Activated naive CD8-positive, alpha-beta T cell treated with anti-CD3 and anti-CD28 coated beads, Interleukin-2, amount 50 U/mL, for 16 hours (primary cell): ENCODE measurements around the gene CHAD.
"Not testable (repeated sequence)": the region's sequence is repeated elsewhere in the genome, so short reads cannot be mapped to it uniquely, and the experiment has no call there.

ENCODE experiments used
- DNase-seq: peaks from one replicate; pipeline ENCODE4 v3.0.0-alpha.2; 2020; ENCODE audit warnings: low read depth, low spot score

CHAD gene

DNA sequence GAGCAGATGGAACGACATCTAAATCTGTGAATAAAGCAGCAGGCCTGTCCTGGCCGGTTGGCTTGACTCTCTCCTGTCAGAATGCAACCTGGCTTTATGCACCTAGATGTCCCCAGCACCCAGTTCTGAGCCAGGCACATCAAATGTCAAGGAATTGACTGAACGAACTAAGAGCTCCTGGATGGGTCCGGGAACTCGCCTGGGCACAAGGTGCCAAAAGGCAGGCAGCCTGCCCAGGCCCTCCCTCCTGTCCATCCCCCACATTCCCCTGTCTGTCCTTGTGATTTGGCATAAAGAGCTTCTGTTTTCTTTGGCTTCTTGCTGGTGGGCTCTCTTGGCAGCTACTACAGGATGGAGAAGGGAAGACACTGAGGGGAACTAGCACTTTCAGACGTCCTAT lies 5.8 kb upstream of the CHAD start:
- DNase-seq, result no peak

DNA sequence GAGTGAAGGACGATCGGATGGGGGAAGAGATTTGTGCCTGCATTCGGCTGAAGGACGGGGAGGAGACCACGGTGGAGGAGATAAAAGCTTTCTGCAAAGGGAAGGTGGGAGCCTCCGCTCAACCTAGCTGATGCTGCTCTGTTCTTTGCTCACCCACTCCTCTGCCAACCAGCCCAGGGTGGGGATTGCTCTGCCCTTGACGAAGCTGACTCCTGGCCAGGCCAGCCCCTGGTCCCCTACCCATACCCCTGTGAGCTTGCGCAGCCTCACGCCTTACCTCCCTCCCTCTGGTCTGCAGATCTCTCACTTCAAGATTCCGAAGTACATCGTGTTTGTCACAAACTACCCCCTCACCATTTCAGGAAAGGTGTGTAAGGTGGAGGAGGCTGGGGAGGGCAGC lies 5.2 kb upstream of the CHAD start:
- no peak for DNase-seq

DNA sequence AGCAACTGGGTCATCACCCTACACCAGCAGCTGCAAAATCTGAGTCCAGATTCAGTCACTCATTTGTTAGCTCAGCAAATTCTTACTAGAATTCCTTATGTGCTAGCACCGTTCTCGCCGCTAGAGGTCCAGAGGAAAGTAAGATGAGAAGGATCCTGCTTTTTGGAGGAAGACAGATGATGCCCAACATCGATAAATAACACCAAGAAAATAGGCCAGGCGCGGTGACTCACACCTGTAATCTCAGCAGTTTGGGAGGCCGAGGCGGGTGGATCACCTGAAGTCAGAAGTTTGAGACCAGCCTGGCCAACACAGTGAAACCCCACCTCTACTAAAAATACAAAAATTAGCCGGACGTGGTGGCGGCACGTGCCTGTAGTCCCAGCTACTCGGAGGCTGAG lies 4.1 kb upstream of the CHAD start:
- not testable (repeated sequence) for DNase-seq

DNA sequence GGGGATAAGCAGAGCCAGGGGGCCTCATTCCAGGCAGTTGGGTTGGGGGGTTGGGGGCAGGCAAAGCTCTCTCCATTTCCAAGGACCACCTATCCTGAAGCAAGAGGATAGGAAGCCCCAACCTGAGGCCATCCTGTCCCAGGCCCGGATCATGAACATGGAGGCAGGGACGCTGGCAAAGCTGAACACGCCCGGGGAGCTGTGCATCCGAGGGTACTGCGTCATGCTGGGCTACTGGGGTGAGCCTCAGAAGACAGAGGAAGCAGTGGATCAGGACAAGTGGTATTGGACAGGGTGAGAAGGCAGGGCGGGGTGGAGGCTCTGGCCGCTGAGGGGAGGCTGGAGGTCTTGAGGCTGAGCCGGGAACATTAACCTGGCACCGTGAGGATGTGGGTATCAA lies 3.6 kb upstream of the CHAD start:
- DNase-seq, result no peak

DNA sequence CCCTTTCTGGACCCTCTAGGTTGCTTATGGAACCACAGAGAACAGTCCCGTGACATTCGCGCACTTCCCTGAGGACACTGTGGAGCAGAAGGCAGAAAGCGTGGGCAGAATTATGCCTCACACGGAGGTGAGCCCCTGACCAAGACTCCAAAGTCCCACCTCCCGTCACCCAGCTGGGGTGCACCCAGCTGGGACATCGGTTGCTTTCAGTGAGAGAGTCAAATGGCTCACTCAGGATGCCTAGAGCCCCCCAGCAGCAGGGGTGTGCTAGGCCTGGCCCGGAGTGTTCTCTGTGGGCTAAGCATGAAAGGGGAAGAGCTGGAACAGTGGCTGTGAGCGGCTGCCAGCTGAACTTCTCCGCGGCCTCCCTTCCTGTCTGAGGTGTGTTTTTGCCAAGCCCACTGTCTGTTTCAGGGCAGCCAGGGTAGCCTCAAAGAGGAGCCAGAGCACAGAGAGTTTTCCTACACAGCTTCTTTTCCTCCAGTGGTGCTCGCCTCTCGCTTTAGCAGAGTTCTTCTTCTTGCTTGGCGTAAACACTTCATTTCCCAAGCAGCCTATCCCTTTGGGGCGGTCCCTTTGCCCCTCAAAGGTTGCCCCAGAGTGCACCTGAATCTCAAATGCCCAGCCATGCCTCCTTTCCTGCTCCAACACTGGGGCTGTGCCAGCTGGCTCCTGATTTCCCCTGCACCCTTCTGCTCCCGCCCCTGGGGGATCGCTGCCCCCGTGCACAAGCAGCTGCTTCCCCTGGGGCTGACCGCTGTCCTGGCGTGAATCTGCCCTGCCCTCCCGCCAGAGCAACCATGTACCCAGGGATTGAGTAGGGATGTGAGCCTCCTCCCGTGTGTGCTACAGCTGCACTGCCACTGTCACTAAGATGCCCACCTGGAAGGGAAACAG lies 2.6 kb upstream of the CHAD start:
- no peak for DNase-seq

DNA sequence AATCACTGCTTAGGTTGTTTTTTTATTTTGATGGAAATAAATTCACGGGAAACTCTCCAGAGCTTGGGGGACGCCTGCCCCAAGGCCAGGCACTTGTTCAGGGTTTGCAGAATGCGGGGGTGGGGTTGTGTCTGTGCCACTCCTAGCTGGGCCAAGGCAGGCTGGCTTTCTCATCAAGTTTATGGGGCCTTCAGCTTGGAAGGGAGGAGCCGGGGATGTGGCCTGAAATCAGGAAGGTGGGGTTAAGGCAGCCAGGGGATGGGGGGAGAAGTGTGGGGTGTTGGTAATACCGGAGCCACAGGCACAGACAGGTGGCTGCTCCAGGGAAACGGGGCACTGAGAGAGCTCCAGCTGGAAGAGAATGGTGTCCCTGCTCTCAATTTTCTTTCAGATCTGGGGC lies 1.7 kb upstream of the CHAD start:
- no peak for DNase-seq

DNA sequence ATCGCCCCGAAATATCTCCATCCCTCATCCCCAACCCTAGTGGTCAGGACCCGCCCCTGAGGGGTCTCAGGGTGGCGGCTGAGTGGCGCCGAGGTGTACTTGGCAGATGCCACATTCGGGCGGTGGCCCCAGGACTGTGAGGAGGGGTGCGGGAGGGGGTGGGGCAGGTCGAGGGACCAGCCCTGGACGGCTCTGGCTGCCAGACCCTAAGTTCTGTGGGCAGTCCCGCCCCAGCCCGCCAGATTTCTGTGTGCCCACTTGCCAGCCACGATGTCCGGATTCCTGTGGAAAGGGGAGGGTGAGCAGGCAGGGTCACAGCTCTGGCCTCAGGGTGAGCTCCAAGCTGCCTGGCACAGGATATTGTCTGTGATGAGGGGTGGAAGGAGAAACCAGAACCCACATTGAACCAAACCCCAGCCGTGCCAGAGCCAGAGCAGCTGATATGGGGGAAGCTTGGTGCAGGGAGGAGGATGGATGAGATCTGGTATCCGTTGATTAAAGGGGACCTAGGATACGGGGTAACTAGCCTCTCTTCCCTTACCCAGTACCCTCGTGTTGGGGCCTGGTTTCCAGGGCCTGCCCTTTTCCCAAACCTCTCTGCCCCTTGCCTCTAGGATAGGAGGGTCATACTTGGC lies 1.1 kb upstream of the CHAD start:
- DNase-seq, result no peak

DNA sequence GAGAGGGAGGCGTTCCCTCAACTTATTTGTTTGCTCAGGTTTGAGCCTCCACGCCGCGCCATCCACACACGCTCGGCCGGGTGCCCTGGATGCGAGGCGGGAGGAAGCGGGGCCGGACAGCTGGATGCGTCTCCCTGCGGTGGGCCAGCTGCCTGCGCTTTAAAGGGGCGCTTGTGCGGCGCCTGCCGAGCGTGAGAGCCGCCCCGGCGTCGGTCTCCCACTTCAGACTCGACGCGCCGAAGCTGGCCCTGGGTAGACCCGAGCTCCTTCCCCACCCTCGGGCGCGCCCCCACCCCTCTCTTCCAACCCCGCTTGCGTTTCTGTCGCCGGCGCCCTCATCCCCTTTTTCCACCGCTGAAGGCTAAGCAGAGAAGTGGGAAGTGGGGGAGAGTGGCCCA lies 527 bp upstream of the CHAD start:
- no peak for DNase-seq

DNA sequence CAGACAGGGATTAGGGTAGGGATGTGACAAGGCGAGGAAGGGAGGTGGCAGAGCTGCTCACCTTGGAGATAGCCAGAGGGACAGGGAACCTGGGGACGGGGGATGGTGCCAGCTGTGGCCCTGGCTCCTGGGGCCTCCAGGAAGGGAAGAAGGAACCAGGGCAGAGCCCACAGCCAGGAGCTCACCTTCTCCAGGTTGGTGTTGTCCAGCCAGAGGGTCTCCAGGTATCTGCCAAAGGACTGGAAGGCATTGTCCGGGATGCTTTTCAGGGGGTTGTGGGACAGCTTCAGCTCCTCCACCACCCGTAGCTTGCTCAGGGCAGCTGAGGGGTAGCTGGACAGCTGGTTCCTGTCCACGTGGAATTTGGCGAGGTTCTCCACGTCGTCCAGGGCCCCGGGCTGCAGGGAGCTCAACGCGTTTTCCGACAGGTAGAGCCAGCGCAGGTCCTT lies 801 bp downstream of the CHAD start:
- DNase-seq, result no peak

DNA sequence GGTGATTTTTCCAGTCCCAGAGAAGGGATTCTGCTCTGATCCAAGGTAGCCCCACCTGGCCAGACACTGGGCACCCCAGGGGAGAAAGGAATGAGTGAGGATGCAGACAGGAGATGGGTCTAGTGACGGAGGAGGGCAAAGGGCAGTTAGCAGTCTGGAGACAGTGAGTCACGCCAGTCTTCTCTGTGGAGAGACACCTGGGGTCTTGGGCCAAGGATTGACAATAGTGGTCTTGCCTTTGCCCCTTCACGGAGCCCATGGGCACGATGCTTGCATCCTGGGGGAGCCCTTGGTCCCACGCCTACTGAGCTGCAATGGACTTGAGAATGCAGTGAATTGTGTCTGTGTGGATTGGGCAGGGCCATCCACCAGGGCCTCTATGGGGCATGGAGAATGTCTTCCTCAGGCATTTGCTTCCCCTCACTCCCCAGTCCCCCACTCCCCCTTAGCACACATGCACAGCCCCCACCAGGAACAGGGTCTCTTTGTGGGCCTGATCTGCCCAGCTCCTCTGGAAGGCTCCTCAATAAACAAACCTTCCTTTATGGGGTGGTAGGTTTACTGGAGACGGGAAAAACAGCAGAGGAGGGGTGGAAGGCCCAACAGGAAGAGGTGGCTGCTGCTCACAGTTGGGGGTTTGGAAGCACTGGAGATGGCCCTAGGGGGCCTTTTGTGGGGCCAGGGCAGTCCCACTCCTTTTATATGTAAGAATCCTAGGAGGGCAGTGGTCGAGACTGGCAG lies 1.4 kb downstream of the CHAD start:
- no peak for DNase-seq

DNA sequence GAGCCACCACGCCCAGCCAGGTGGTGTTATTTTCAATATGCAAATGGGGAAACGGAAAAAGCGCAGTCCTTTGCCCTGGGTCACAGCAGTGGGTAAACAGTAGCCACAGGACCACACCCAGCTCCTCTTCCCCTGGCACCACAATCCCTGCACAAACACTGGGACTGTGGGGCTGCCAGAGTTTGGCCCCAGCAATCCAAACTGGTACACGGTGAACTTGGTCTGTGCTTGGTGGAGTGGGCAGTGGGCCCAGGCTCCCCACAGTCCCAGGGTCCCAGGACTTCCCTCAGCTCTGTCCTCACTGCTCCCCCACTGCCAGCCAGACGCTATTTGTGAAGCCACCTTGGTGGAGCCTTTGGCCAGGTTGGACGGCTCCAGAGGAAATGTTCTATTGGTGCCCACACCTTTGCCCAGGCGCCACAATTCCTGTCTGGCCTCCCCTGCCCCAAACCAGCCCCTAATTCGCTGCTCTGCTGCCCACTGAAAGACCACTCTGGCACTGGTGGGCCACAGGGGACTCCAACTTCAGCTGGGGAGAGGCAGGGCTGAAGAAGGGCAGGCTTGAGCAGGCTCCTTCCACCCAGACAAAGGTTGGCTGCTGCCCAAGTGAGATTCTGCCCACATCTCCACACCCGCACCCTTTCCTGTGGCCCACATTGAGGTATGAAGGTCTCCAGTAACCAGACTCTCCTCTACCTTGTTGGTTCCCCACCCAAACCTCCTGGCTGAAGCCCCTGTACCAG lies 2.1 kb downstream of the CHAD start:
- no peak for DNase-seq

DNA sequence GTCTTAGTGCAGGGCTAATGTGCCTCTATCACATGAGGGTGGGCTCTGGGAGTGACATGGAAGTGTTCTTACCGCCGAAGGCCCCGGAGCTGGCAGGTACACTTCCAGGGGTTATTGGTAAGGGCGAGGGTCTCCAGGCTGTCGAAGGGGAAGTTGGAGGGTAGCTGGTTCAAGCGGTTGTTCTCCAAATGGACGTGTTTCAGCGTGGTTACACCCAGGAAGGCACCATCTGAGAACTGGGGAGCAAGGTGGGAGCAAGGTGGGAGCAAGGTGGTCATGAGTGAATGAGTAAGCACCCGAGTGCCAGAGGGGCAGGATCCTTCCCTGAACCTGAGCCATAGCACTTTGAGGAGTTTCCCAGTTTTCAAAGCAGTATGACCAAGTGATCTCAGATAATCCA lies 3.0 kb downstream of the CHAD start:
- no peak for DNase-seq

DNA sequence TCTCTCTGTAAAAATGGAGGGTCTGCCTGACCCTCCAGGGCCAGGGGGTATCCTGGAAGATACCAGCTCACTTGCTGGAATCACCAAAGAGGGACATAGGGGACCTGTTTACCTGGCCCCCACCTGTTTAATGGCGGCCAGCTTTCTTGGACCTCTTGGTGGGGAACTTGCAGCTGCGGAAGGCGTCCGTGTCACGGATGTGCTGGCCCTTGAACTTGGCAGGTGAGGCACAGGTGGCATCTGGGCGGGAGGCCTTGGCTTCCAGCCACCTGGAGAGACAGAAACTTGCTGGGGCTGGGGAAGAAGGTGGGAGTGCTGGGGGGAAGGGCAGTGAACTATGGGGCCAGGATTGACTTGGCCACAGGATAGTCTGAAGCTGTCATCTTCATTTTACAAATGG lies 3.5 kb downstream of the CHAD start:
- no peak for DNase-seq

DNA sequence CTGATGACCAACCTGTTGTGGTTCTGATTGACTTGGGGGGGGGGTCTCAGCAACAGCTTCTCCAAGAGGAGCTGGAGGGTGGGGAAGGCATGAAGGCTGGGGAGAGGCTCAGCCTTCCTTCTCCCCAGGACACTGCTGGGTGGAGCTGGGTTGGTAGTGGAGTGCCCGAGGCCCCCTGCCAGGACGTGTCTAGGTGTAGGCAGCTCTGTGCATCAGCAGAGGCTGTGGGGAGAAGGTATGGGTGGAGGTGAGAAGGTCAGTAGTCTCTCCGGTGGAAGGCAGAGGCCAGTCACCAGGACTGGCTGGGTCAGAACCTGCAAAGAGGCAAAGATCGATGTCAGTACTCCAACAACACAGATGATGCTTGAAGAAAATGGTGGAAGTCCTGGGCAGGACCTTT lies 3.9 kb downstream of the CHAD start:
- no peak for DNase-seq

DNA sequence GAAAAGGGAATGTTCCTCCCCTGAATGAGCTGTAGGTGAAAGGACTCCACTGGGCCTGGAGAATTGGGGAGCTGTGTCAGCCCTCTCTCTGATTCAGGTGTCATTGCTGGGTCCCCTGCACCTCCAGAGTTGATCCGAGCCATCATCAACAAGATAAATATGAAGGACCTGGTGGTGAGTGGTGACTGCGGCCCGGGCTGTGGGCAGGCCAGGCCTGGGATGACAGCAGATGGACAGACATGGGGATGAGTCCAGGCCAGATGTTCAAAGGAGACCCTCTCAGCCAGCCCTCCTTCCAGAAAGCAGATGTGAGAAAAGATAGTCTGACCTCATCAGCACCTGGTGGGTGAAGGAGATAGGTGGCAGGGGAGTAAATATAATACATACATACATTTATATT lies 4.6 kb downstream of the CHAD start:
- no peak for DNase-seq

DNA sequence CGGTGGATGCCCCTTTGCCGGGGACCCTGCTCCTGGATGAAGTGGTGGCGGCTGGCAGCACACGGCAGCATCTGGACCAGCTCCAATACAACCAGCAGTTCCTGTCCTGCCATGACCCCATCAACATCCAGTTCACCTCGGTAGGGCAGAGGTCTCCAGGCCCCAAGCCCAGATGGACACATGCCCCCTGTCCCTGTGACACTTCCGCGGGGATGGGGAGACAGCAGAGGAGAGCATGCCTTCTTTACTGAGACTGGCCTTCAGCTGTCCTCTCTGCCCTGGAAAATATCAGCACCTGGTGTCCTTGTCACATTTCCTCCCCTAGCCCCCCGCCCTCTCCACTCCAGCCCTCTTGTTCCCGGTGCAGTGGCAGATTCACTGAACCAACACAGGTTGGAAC lies 6.2 kb downstream of the CHAD start:
- DNase-seq, result no peak

DNA sequence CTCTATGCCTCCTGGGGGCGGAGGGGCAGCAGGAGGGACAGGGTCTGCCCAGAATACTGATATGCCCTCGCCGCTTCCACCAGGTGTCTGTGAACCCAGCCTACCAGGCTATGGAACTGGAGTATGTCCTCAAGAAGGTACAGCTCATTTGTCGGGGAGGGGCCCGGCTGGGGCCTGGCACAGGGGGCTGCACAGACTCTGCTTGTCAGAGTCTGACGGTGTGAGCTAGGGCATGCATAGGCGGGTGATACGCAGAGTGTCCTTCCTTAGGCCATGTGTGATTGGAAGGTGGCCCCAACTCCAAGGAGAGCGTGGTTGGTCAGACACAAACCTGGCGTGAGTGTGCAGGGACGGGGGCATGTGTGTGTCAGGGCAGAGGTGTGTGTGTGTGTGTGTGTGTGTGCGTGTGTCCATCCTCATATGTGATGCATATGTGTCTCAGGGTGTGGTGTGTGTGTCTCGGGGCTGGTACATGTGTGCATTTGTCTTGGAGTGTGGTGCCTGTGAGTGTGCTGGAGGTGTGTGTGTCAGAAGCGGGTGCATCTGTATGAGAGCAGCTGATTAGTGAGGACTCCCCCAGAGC lies 7.0 kb downstream of the CHAD start:
- no peak for DNase-seq

DNA sequence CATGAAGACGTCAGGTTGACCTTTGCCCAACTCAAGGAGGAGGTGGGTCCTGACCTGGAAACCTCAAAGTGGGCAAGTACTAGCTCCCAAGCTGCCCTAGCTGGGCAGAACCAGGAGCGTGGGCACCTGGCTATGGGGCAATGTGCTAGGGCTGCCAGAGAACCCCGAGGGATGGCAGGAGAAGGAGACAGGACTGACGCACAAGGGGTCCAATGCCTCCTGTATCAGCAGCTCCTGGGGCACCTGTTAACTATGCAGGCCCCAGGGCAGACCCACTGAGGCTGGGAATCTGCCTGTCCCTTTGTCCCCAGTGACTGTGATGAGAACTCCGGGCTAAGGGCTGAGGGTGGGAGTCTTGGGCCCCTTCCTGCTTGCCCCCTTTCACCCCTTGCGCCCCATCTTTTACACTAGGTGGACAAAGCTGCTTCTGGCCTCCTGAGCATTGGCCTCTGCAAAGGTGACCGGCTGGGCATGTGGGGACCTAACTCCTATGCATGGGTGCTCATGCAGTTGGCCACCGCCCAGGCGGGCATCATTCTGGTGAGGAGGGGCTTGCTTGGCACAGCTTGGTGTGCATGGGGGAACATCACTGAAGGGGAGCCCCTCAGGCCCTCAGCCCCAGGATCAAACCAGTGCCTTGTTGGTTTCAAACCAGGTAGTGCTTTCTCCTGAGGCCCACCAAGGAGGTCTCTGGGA lies 7.7 kb downstream of the CHAD start:
- no peak for DNase-seq

DNA sequence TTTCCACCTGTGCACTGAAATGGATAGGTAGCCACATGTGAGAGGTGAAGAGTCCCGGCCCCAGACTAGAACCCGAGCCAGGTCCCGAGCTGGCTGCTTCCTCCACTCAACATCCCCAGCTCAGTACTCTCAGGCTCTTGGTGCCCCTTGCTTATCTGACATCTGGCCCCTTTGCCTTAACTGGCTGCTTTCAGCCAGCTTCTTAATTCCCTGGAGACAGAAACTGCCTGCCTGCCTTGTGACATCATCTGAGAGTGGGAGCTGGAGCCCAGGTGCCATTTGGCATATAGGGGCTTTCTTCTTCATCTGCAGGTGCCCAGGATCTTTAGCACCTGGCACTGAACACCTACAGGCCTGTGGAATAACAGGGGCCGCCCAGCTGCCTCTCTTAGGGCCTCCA lies 8.9 kb downstream of the CHAD start:
- DNase-seq, result no peak

DNA sequence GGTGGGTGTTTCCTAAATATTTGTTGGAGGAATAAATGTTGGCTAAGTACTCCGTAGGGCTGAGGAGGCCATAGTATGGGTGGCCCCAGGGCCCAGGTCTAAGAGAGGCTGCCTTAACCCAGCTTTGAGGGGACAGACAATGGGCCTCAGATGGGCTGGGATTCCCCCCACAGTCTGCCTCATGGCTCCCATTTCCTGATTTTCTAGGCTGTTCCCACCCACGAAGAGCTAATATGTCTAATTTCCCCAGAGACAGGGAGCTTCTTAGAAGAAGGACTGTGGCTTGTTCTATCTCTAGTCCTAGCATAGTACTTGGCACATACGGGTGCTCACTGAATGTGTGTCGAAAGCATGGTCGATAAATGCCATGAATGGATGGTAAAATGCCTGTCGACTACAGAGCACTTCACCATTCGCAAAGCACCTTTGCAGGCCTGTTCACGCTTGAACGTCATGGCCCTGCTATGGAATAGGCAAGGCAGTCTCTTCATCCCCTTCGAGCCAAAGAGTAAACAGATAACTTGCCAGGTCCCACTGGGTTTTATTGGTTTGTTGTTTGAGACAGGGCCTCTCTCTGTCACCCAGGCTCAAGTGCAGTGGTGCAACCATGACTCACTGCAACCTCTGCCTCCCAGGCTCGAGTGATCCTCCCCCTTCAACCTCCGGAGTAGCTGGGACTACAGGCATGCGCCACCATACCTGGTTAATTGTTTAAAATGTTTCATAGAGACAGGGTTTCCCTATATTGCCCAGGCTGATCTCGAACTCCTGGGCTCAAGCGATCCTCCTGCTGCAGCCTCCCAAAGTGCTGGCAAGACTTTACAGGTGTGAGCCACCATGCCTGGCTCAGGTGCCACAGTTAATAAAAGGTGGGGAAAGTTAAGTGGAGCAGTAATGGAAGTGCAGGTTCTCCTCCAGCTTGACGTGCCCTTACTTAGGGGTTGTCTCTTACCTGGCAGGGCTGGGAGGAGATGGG lies 9.7 kb downstream of the CHAD start:
- no peak for DNase-seq
